Thoracic aorta (tissue), 2 donors: ENCODE data around the gene MAST2. TPM values are rescaled to one million over a fixed set of nuclear protein-coding genes. Genes with fewer than 3 reads are reported as not detected.
"Not testable (repeated sequence)": the region's sequence is repeated elsewhere in the genome, so short reads cannot be mapped to it uniquely, and the experiment has no call there.

Experiments
- ATAC-seq: fragments of 150-250 bp; one replicate; pipeline ENCODE4 v1.8.0; 2017; ENCODE audit warnings: low read depth; ENCODE audit not compliant: insufficient number of reproducible peaks, low FRiP score
- DNase-seq: peaks from one replicate; pipeline ENCODE4 v3.0.0-alpha.2; 2020; ENCODE audit warnings: low spot score
- H3K27ac ChIP-seq, 2 donors: fragments of 200-600 bp; sonication (generic); 1 replicate in 1 of 2; 2 replicates in 1 of 2; pipeline ENCODE4 v1.5.1; 2016; ENCODE audit warnings: mild to moderate bottlenecking in 2 of 2, moderate library complexity in 2 of 2
- H3K27me3 ChIP-seq: fragments of 200-600 bp; sonication (generic); replicated peaks from 2 replicates; pipeline ENCODE4 v1.6.0; 2016; ENCODE audit warnings: mild to moderate bottlenecking; ENCODE audit not compliant: insufficient read depth
- H3K36me3 ChIP-seq: fragments of 200-600 bp; sonication (generic); one replicate; pipeline ENCODE4 v1.5.1; 2016
- H3K4me1 ChIP-seq, 2 donors: fragments of 200-600 bp; sonication (generic); 1 replicate in 1 of 2; 2 replicates in 1 of 2; pipeline versions ENCODE4 v1.5.1 to v1.6.0; 2016; ENCODE audit warnings: low read depth in 2 of 2, mild to moderate bottlenecking in 1 of 2; ENCODE audit not compliant: control insufficient read depth in 1 of 2
- H3K4me3 ChIP-seq: fragments of 200-600 bp; sonication (generic); 2 replicates; pipeline ENCODE4 v1.5.1; 2016; ENCODE audit warnings: mild to moderate bottlenecking
- H3K9me3 ChIP-seq: fragments of 200-600 bp; sonication (generic); 2 replicates; pipeline ENCODE4 v1.5.1; 2016
- CTCF ChIP-seq: fragments of 200-600 bp; sonication (generic); IDR thresholded peaks from one replicate; pipeline ENCODE4 v1.5.1; 2019; ENCODE audit warnings: antibody characterized with exemption
- total RNA-seq, 2 donors: library from RNA; depleted of rRNA; stranded (reverse); fragments of >200 nt; gene quantifications; one replicate each; pipeline versions ENCODE4 v1.1.0 to v1.2.3, GENCODE V29; 2016

MAST2 gene
- total RNA-seq, 2 donors from 2014 or later, result 33.6 to 61.2 TPM

- DNase-seq, result no peak
- Histone ChIP-seq H3K4me1 (no peaks in the 10 kb centered on the region), H3K4me3 (no peak overlapping the region), H3K36me3 (no peaks in the 10 kb centered on the region), H3K9me3 (no peaks in the 10 kb centered on the region), H3K27me3 (no peaks in the 10 kb centered on the region), H3K27ac (no peak overlapping the region)
- TF ChIP-seq CTCF, result no peak
- ATAC-seq, result no peak
Observed at GRCh38 chr1:45870500-45870899, 67.1 kb downstream of the MAST2 start.

GRCh38 chr1:45872173-45872801, 68.9 kb downstream of the MAST2 start:
- not testable (repeated sequence) for H3K36me3 ChIP-seq, ATAC-seq, H3K4me1 ChIP-seq, H3K27ac ChIP-seq, H3K9me3 ChIP-seq, H3K4me3 ChIP-seq, DNase-seq, H3K27me3 ChIP-seq

- no peaks in the 10 kb centered on the region for H3K9me3 ChIP-seq
- H3K27me3 ChIP-seq, result no peaks in the 10 kb centered on the region
- ATAC-seq (no peak), DNase-seq (no peak)
- no peaks in the 10 kb centered on the region for H3K36me3 ChIP-seq
- no peak overlapping the region for H3K27ac ChIP-seq
- H3K4me3 ChIP-seq, result no peak overlapping the region
- TF ChIP-seq CTCF, result no peak
- H3K4me1 ChIP-seq, result no peaks in the 10 kb centered on the region
Observed at GRCh38 chr1:45876000-45876617, 72.7 kb downstream of the MAST2 start.

- H3K4me1 ChIP-seq, result no peaks in the 10 kb centered on the region
- no peaks in the 10 kb centered on the region for H3K27me3 ChIP-seq
- H3K9me3 ChIP-seq, result no peaks in the 10 kb centered on the region
- DNase-seq (no peak), ATAC-seq (no peak)
- H3K36me3 ChIP-seq, result no peaks in the 10 kb centered on the region
- no peak for TF ChIP-seq CTCF
- no peak overlapping the region for H3K27ac ChIP-seq
- H3K4me3 ChIP-seq, result no peak overlapping the region
Observed at GRCh38 chr1:45877264-45877663, 73.9 kb downstream of the MAST2 start.

GRCh38 chr1:45879885-45880598, 76.6 kb downstream of the MAST2 start:
- H3K9me3 ChIP-seq, result no peaks in the 10 kb centered on the region
- no peak for TF ChIP-seq CTCF
- H3K27ac ChIP-seq, result no peak overlapping the region
- H3K4me1 ChIP-seq, result no peaks in the 10 kb centered on the region
- no peak for ATAC-seq
- DNase-seq, result no peak
- no peaks in the 10 kb centered on the region for H3K27me3 ChIP-seq
- no peak overlapping the region for H3K4me3 ChIP-seq
- H3K36me3 ChIP-seq, result no peaks in the 10 kb centered on the region
